Keratinocyte (primary cell): ENCODE data around the gene KLF2.

Experiments
- CTCF ChIP-seq, 3 experiments: IDR thresholded peaks in 1 of 3; conservative IDR thresholded peaks in 1 of 3; optimal IDR thresholded peaks in 1 of 3; 2 replicates in 2 of 3; 3 replicates in 1 of 3; pipeline versions ENCODE3 to v1.5.1; 2011; ENCODE audit warnings: low read length in 3 of 3, mild to moderate bottlenecking in 3 of 3, moderate library complexity in 2 of 3, control low read depth in 1 of 3, inconsistent platforms in 1 of 3; ENCODE audit not compliant: insufficient read depth in 2 of 3; ENCODE audit errors: extremely low read depth in 1 of 3
- EZH2 ChIP-seq: IDR thresholded peaks from one replicate; pipeline ENCODE4 v1.6.1; 2012; ENCODE audit warnings: inconsistent platforms, mild to moderate bottlenecking, low read length, moderate library complexity

GRCh38 chr19:16359964-16360363 lies 35.3 kb downstream of the KLF2 start:
- TF ChIP-seq CTCF (optimal IDR thresholded peaks at IDR 0.05 in 1 of 3, IDR thresholded peaks at IDR 0.05 in 1 of 3, conservative IDR thresholded peaks at IDR 0.05 in 1 of 3; ENCODE audit: extremely low read depth in 1 of 3, insufficient read depth in 2 of 3, low read length in 3 of 3), result no peak
- TF ChIP-seq EZH2, result no peak
